Right cardiac atrium (tissue), 5 donors: ENCODE results near the gene SCARB2. TPM values are rescaled to one million over a fixed set of nuclear protein-coding genes. Genes with fewer than 3 reads are reported as not detected.

ENCODE experiments used
- ATAC-seq, 2 donors: fragments of 200-7000 bp; cut with Tn5 transposase; one replicate each; pipeline versions ENCODE4 v1.8.0 to v1.9.1; 2020; ENCODE audit warnings: moderate library complexity in 2 of 2, mild to moderate bottlenecking in 1 of 2
- DNase-seq, 3 donors: peaks; one replicate each; pipeline ENCODE4 v3.0.0-alpha.2; 2020
- H3K27ac ChIP-seq: one replicate; pipeline ENCODE4 v1.5.1; 2013; ENCODE audit warnings: mild to moderate bottlenecking, low read length, control low read depth, moderate library complexity
- H3K27me3 ChIP-seq: one replicate; pipeline ENCODE4 v1.6.1; 2013; ENCODE audit not compliant: control insufficient read depth, insufficient read depth
- H3K4me1 ChIP-seq: one replicate; pipeline ENCODE4 v1.6.1; 2013; ENCODE audit warnings: low read length; ENCODE audit not compliant: control insufficient read depth, insufficient read depth
- H3K4me3 ChIP-seq: one replicate; pipeline ENCODE4 v1.5.1; 2013; ENCODE audit warnings: low read length, control low read depth
- H3K9me3 ChIP-seq: one replicate; pipeline ENCODE4 v1.6.1; 2013; ENCODE audit warnings: low read length; ENCODE audit not compliant: control insufficient read depth
- WGBS: extraction: QIAGEN DNeasy Blood & Tissue Kit; methylation state at CpG from one replicate; pipeline ENCODE4 v1.1.7; 2013; 5-methylcytosine and 5-hydroxymethylcytosine counted together
- intact Hi-C, 4 donors: fragments of 100-400 bp; cut with DNase I; formaldehyde crosslinking; loops; one replicate each; pipeline versions ENCODE4 v1.11.0 to v1.14.0; 2022 to 2023
- polyA plus RNA-seq: library from polyadenylated mRNA; stranded (reverse); fragments of 200-250 nt; gene quantifications from one replicate; pipeline ENCODE4 v1.2.3, GENCODE V29; 2013
- total RNA-seq, 4 donors: library from RNA; stranded (reverse); fragmentation: NEBNext Ultra II Directional; extraction: Animal tissue kit (Norgen Biotek cat#: 25700); gene quantifications; one replicate each; pipeline ENCODE4 v1.2.1, GENCODE V29; 2021
- donor health status: healthy with polysubstance abuse.
- donor health status: DM: no; HTN: yes; CAD: no.
- donor health status: DM: no; HTN: no; CAD: no.
- donor health status: DM: no; HTN: yes; CAD: no; lungs with severe emphysema.
- donor health status: DM: yes; HTN: yes; CAD: no.

SCARB2 gene
- total and polyA plus RNA-seq, 5 donors, result 78.2 to 139 (median 103) TPM

DNA sequence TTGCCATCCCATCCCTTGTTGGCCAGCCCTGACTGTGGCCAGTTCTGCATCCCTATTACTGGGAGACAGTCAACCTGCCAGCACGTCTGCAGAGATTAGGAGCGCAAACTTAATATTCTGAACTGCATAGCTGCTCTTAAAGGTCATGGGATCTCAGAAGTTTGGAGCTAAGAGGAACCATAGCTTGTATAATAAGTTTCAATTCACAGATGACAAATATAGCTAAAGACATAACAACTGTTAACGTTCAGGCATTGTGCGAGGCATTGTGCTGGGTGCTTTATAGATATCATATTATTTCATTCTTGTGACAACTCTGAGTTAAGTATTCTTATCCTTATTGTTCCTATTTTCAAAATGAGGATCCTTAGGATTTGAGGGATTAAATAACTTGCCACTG is 3.7 kb downstream of the SCARB2 start:
- DNase-seq (no peak), ATAC-seq (no peak)
- H3K4me3 ChIP-seq, result no peak overlapping the region
- H3K4me1 ChIP-seq, result peaks cover 23% of the 10 kb centered on the region
- peak overlapping the region; percentile 72 for H3K27ac ChIP-seq
- H3K27me3 ChIP-seq, result no peaks in the 10 kb centered on the region
- 67% methylated on average over 4 of the region's 4 CpGs for WGBS
- no peaks in the 10 kb centered on the region for H3K9me3 ChIP-seq
- intact Hi-C loops, result loop anchor here in 1 of 4 donors (10.0 kb wide), 1 partner anchor 95 kb away; the partner anchor contains the start of gene STBD1

- H3K9me3 ChIP-seq, result no peaks in the 10 kb centered on the region
- peaks cover 19% of the 10 kb centered on the region for H3K4me1 ChIP-seq
- peak overlapping the region; percentile 100 for H3K27ac ChIP-seq
- ATAC-seq, result peak; percentile 96 to 97
- DNase-seq, result peak; percentile 83 to 92 (median 87)
- H3K27me3 ChIP-seq, result no peaks in the 10 kb centered on the region
- 12% methylated on average over 9 of the region's 9 CpGs for WGBS
- H3K4me3 ChIP-seq, result peak overlapping the region; percentile 50
- intact Hi-C loops, result no loop called here
Observed at GRCh38 chr4:76208005-76208765, 5.4 kb downstream of the SCARB2 start.

DNA sequence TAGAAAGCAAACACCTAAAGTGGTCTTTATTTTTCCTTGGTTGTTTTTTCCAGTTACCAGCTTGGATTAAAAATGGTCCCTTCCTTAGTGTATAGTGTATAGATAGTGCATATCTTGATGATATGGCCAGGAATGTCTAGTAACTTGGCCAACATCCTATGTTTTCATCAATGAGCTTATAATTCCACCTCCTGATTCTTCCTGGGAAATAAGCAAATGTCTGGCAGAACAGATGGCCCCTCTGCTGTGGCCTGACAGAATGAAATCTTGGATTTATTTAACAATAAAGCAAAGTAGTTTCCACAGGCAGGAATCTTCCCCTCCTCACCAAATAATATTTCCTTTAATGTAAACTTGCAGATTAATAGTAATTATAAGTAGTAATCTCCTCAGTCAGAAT is 6.1 kb downstream of the SCARB2 start:
- no peak overlapping the region for H3K27ac ChIP-seq
- no peak overlapping the region for H3K4me3 ChIP-seq
- DNase-seq, result no peak
- H3K27me3 ChIP-seq, result no peaks in the 10 kb centered on the region
- intact Hi-C loops, result no loop called here
- H3K4me1 ChIP-seq, result peaks cover 19% of the 10 kb centered on the region
- no peak for ATAC-seq
- H3K9me3 ChIP-seq, result no peaks in the 10 kb centered on the region

DNA sequence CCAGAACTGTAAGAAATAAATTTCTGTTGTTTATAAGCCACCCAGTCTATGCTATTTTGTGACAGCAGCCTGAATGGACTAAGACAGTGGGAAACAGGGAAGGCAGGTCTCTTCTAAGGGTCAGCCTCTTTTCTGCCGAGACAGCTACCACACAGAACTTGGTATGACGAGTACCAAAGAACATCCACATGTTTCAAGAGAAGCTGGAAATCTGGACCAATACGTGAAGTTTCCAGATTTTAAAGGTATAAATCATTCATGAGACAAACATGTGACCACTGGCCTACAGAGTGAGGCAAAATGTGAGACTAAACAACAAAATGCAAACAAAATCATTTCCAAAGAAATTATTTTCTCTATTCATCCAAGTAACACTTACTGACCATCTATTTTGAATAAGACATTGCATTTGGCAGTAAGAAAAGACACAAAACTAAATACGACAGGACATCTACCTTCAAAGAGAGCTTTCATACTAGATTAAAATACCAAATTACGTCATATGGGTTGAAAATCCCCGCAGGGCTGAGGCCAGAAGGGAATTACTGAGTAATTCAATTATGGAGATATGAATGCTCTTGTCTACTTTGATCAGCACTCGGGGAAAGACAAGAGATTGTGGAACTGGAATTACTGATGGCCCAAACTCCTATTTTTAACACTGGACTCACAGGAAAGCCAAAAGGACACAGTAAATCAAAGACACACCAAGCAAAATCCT is 7.2 kb downstream of the SCARB2 start:
- Histone ChIP-seq H3K4me1 (peaks cover 15% of the 10 kb centered on the region), H3K27me3 (no peaks in the 10 kb centered on the region), H3K9me3 (no peaks in the 10 kb centered on the region), H3K4me3 (no peak overlapping the region), H3K27ac (peak overlapping the region; percentile 77)
- no peak for ATAC-seq
- intact Hi-C loops, result no loop called here
- 41% methylated on average over 7 of the region's 7 CpGs for WGBS
- no peak for DNase-seq

DNA sequence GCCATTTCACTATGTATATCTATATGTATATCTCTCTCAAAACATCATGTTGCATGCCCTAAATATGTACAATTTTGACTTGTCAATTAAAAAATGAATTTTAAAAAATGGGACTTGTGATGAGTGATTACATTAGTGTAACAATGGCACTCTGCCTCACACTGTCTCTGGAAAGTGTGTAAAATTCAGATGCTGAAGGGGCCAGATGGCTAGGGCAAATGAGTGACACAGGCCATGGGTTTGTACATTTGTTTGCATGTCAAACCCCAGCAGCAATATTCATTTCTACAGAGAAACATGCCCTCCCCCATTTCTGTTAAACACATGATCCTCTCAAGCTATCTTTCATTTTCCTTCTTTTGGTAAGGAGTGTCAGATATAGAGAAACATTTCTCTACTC is 8.1 kb downstream of the SCARB2 start:
- Histone ChIP-seq H3K4me1 (peaks cover 19% of the 10 kb centered on the region), H3K4me3 (no peak overlapping the region), H3K27ac (peak overlapping the region; percentile 77), H3K9me3 (no peaks in the 10 kb centered on the region), H3K27me3 (no peaks in the 10 kb centered on the region)
- DNase-seq (no peak), ATAC-seq (no peak)
- intact Hi-C loops, result no loop called here

GRCh38 chr4:76204936-76205335 is 8.7 kb downstream of the SCARB2 start:
- H3K27me3 ChIP-seq, result no peaks in the 10 kb centered on the region
- WGBS, result 93% methylated on average over 1 of the region's 1 CpG
- H3K27ac ChIP-seq, result no peak overlapping the region
- intact Hi-C loops, result no loop called here
- ATAC-seq (no peak), DNase-seq (no peak)
- H3K4me3 ChIP-seq, result no peak overlapping the region
- H3K9me3 ChIP-seq, result no peaks in the 10 kb centered on the region
- H3K4me1 ChIP-seq, result peaks cover 21% of the 10 kb centered on the region

GRCh38 chr4:76203541-76203940 is 10.1 kb downstream of the SCARB2 start:
- intact Hi-C loops, result no loop called here
- Histone ChIP-seq H3K4me1 (peaks cover 19% of the 10 kb centered on the region), H3K4me3 (no peak overlapping the region), H3K9me3 (no peaks in the 10 kb centered on the region), H3K27ac (no peak overlapping the region), H3K27me3 (no peaks in the 10 kb centered on the region)
- 56% methylated on average over 4 of the region's 4 CpGs for WGBS
- ATAC-seq (no peak), DNase-seq (no peak)

GRCh38 chr4:76201276-76201675 is 12.3 kb downstream of the SCARB2 start:
- intact Hi-C loops, result no loop called here
- no peaks in the 10 kb centered on the region for H3K9me3 ChIP-seq
- H3K4me3 ChIP-seq, result no peak overlapping the region
- no peak for DNase-seq
- H3K4me1 ChIP-seq, result peaks cover 36% of the 10 kb centered on the region
- WGBS, result 91% methylated on average over 4 of the region's 4 CpGs
- no peak overlapping the region for H3K27ac ChIP-seq
- H3K27me3 ChIP-seq, result no peaks in the 10 kb centered on the region
- ATAC-seq, result no peak

DNA sequence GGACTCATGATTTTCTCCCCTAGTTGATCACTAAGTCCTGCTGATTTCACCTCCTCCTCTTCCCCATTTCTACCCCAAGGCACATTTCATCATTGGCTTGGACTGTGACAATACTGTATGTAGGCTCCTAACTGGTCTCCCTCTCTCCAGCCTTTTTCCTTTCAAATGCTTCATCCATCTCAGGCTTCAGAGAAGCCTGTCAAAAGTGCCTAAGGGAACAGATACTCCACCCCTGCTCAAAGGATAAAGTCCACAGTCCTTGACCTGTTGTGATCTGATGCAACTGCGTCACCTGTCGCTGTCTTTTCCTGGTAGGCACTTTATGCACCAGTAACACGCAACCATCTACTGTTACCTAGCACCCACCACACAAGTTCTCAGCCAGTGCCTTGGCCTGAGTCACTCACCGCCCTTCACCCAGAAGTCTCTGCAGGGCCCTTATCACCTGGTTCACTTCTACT is 12.8 kb downstream of the SCARB2 start:
- Histone ChIP-seq H3K4me1 (peaks cover 32% of the 10 kb centered on the region), H3K27ac (no peak overlapping the region), H3K4me3 (no peak overlapping the region), H3K9me3 (no peaks in the 10 kb centered on the region), H3K27me3 (no peaks in the 10 kb centered on the region)
- intact Hi-C loops, result no loop called here
- 98% methylated on average over 4 of the region's 4 CpGs for WGBS
- DNase-seq, result no peak
- ATAC-seq, result no peak

DNA sequence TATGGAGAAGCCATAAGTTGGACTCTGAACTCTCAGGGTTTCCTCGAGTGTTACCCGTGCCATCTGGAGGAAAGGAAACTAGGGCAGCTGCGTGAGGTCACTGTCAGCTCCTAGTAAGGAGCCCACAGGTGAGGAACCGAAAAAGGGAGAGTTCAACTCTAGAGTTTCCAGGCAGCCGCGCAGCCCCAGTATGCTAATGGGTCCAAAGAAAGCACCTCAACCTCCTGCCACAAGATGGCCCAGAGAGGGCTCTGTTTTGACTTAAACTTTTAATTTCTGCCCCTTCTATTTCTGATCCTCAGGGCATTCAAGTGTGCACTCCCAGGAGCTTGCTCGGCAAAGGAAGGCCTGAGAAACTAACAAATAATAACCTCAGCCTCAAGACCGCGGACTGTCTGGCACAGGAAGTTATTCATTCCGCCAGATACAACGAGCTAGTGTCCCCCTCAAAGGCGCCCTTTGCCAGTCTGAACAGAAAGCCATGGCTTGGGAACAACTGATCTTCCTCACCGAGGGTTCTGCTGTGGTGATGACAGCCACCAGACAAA is 13.9 kb downstream of the SCARB2 start:
- DNase-seq, result peak in 2 of 3 donors; percentile 21 to 65
- no peak overlapping the region for H3K4me3 ChIP-seq
- H3K27ac ChIP-seq, result peak overlapping the region; percentile 92
- intact Hi-C loops, result no loop called here
- no peaks in the 10 kb centered on the region for H3K9me3 ChIP-seq
- no peaks in the 10 kb centered on the region for H3K27me3 ChIP-seq
- peaks cover 34% of the 10 kb centered on the region for H3K4me1 ChIP-seq
- ATAC-seq, result peak; percentile 47 to 57
- WGBS, result 29% methylated on average over 13 of the region's 13 CpGs
